Fibroblast of pulmonary artery (primary cell): Measurements from ENCODE around the gene CSRP1.

Experiments
- DNase-seq: peaks from one replicate; pipeline ENCODE4 v3.0.0-alpha.2; 2010; ENCODE audit warnings: low read depth
- H3K4me3 ChIP-seq: replicated peaks from 2 replicates; pipeline ENCODE4 v1.5.1; 2011; ENCODE audit warnings: low read depth, mild to moderate bottlenecking, control low read depth, low read length, moderate library complexity
- CTCF ChIP-seq: IDR thresholded peaks from 2 replicates; pipeline ENCODE4 v1.5.1; 2011; ENCODE audit warnings: mild to moderate bottlenecking, control low read depth, low read length, inconsistent platforms; ENCODE audit errors: missing control alignments

The CSRP1 gene

DNA sequence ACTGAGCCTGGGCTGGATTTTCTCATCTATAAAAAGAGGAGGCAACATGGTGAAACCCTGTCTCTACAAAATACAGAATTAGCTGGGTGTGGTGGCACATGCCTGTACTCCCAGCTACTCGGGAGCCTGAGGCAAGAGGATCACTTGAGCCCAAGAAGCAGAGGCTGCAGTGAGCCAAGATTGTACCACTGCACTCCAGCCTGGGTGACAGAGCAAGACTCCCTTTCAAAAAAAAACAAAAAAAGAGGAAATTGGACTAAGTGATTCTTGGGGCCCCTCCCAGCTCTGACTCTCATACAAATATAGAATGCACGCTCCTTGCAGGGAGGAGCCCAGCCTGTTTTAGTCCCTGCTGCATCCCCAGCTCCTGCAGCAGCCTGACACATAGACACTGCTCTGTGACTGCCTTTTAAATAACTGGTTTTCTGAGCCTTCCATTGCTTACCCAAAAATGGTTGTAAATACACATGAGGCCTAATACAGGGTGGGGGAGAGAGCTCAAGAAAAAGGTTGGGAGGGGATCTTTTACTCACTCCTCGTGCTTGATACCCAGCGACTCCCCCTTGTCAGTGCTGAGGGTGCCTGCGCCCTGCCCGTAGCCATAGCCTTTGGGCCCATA is 17.2 kb downstream of the CSRP1 start:
- no peak overlapping the region for H3K4me3 ChIP-seq
- DNase-seq: peak; percentile 45
- no peak for TF ChIP-seq CTCF

GRCh38 chr1:201488830-201489589 is 17.9 kb downstream of the CSRP1 start:
- no peak for TF ChIP-seq CTCF
- DNase-seq: peak; percentile 95
- no peak overlapping the region for H3K4me3 ChIP-seq

DNA sequence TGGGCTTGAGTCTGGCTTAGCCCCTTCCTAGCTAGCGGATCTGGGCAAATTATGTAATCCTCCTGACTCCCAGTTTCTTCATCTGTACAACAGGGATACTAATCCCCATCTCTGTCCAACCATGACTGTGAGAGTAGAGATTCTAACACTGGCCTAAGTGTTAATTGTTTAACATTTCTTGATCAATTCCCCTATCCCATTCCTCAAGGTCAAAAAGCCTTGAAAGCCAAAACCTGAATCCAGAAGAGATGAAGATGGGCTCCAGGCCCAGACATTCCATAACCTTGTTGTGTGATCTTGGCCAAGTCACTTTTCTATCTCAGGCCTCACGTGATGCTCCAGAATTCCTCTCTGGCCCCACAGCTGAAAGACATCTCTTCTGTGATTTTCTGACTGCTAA is 19.2 kb downstream of the CSRP1 start:
- no peak for TF ChIP-seq CTCF
- H3K4me3 ChIP-seq: no peak overlapping the region
- no peak for DNase-seq

GRCh38 chr1:201486187-201486586 is 20.7 kb downstream of the CSRP1 start:
- no peak for TF ChIP-seq CTCF
- DNase-seq: peak; percentile 94

GRCh38 chr1:201485184-201485774 is 21.6 kb downstream of the CSRP1 start:
- no peak for TF ChIP-seq CTCF
- no peak for DNase-seq
- H3K4me3 ChIP-seq: no peak overlapping the region

More at GRCh38 chr1:201486187-201486586, 20.7 kb downstream of the CSRP1 start:
- H3K4me3 ChIP-seq: no peak overlapping the region

GRCh38 chr1:201483373-201483949 is 23.5 kb downstream of the CSRP1 start:
- TF ChIP-seq CTCF: no peak
- H3K4me3 ChIP-seq: no peak overlapping the region
- no peak for DNase-seq
